ENCODE measurements around the gene MROH2B.

The MROH2B gene

DNA sequence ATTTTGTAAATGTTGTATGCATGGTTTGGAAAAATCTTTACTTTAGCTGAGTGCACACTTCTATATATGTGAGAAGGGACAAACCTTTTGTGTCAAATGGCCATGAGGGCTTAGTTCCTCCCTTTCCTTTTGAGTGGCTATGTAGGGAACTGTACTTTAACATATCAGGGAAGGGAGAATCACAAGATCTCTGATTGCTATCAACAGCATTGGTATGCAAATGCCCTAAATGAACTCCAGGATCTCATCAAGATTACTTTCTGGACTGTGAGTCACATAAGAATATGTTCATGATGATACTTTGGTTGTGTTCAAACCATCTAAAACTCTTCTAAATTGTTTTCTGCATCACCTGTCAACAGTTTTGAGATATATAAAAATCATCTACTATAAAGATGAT, 31.2 kb upstream of the MROH2B start:
- TF ChIP-seq, protein P1, sequence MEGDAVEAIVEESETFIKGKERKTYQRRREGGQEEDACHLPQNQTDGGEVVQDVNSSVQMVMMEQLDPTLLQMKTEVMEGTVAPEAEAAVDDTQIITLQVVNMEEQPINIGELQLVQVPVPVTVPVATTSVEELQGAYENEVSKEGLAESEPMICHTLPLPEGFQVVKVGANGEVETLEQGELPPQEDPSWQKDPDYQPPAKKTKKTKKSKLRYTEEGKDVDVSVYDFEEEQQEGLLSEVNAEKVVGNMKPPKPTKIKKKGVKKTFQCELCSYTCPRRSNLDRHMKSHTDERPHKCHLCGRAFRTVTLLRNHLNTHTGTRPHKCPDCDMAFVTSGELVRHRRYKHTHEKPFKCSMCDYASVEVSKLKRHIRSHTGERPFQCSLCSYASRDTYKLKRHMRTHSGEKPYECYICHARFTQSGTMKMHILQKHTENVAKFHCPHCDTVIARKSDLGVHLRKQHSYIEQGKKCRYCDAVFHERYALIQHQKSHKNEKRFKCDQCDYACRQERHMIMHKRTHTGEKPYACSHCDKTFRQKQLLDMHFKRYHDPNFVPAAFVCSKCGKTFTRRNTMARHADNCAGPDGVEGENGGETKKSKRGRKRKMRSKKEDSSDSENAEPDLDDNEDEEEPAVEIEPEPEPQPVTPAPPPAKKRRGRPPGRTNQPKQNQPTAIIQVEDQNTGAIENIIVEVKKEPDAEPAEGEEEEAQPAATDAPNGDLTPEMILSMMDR (IDR thresholded peaks at IDR 0.05; ENCODE audit: unreplicated experiment in 3 of 3): no peak
- H3K4me1 Mint-ChIP-seq: no peaks in the 10 kb centered on the region
- H3K9me3 Mint-ChIP-seq: peaks cover 2% of the 10 kb centered on the region
- no peak overlapping the region for H3K27ac Mint-ChIP-seq
- H3K4me3 Mint-ChIP-seq: no peak overlapping the region
- H3K27me3 Mint-ChIP-seq (ENCODE audit: low read depth): no peaks in the 10 kb centered on the region
- no peaks in the 10 kb centered on the region for H3K36me3 Mint-ChIP-seq (ENCODE audit: low read depth)

DNA sequence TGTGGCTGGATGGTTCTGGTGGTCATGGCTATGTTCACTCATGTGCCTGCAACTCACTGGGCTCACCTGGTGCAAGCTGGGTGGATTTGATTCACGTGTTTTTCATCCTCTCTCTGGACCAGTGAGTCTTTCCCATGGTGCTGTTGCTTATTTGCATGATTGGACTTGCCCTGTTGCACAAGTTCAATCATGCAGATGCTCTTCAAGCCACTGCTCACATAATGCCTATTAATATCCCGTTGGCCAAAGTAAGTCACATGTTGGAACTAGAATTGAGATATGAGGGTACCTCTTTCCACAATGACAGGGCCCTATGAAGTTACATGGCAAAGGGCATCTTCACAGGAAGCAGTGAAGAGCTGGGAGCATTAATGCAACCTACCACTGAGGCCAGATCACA, 26.5 kb upstream of the MROH2B start:
- no peaks in the 10 kb centered on the region for H3K4me1 Mint-ChIP-seq
- H3K27ac Mint-ChIP-seq: no peak overlapping the region
- H3K9me3 Mint-ChIP-seq: peaks cover 2% of the 10 kb centered on the region
- H3K27me3 Mint-ChIP-seq (ENCODE audit: low read depth): no peaks in the 10 kb centered on the region
- TF ChIP-seq, protein P1 (IDR thresholded peaks at IDR 0.05; ENCODE audit: unreplicated experiment in 3 of 3): no peak
- no peaks in the 10 kb centered on the region for H3K36me3 Mint-ChIP-seq (ENCODE audit: low read depth)
- H3K4me3 Mint-ChIP-seq: no peak overlapping the region

DNA sequence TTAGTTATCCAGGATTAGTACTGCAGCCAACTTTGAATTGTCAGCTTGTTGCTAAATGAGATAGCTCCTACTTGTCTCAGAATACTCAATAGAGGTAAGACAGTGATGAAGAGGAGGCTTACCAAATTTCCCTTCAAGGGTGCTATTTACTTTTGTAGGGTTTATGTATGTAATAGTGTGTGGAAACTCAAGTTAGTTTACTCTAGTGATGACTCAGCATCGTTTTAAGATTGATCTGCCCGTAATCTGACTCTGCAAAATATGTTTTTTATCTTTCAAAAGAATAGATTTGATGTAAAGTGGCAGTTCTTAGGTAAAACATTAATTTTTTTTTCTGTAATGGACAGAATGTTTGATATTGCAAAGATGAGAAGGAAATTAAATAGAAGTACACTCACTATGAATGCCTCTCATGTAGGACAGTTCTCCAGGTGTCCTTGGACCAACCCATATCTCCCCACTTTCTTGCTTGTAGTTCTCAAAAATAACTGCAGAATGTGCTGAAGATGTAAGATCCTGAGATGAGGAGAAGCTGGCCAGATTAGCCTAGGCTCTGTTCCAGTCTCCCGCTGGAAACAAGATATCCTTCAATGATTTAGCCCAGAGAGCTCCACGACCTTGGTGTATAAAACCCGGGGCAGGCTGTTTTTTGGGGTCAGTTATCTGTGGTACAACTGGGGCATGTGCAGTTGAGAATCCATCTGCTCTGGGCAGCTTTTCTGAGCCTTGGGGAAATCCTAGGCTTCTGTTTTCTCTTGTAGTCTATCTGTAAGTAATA, 24.4 kb upstream of the MROH2B start:
- Mint-ChIP-seq H3K4me1 (no peaks in the 10 kb centered on the region), H3K36me3 (ENCODE audit: low read depth) (no peaks in the 10 kb centered on the region), H3K9me3 (peaks cover 11% of the 10 kb centered on the region), H3K27ac (no peak overlapping the region), H3K4me3 (no peak overlapping the region), H3K27me3 (ENCODE audit: low read depth) (no peaks in the 10 kb centered on the region)
- TF ChIP-seq, protein P1 (IDR thresholded peaks at IDR 0.05; ENCODE audit: unreplicated experiment in 3 of 3): no peak

DNA sequence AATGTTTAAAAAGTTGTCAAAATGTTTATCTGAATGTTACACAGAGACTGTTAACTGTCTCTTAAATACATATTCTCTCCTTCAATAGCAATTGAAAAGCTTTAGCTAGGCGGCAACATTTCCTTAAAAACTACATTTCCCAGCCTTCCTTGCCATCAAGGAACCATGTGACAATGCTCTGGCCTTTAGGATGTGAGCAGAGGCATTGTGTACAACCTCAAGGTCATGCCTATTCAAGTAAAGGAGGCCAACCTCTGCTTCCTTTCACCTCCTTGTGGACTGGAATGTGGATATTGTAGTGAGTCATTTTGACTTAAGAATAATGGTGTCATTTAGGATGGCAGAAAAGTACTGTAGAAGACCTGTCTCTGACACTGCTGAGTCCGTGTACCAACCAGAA, 23.7 kb upstream of the MROH2B start:
- Mint-ChIP-seq H3K4me1 (no peaks in the 10 kb centered on the region), H3K9me3 (peaks cover 11% of the 10 kb centered on the region), H3K27ac (no peak overlapping the region), H3K36me3 (ENCODE audit: low read depth) (no peaks in the 10 kb centered on the region), H3K27me3 (ENCODE audit: low read depth) (no peaks in the 10 kb centered on the region), H3K4me3 (no peak overlapping the region)
- TF ChIP-seq, protein P1 (IDR thresholded peaks at IDR 0.05; ENCODE audit: unreplicated experiment in 3 of 3): no peak

DNA sequence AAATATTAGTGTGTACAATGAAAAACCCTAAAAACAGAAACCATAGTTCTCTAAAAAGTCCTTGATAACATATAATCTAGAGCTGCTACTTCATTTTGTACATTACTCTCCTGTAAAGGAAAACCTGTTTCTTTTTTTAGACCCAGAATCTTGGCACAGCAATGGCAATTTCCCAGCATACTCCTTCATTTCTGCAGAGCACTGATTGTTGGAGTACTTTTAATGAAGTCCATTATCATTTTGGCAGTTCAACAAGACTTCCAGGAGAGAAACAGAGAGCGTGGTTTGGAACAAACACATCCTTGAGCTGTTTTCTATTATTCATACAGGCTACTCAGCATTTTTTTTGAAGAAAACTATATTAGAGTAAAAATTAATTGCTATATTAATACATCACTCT, 22.7 kb upstream of the MROH2B start:
- Mint-ChIP-seq H3K4me3 (no peak overlapping the region), H3K27me3 (ENCODE audit: low read depth) (no peaks in the 10 kb centered on the region), H3K9me3 (peaks cover 13% of the 10 kb centered on the region), H3K36me3 (ENCODE audit: low read depth) (no peaks in the 10 kb centered on the region), H3K27ac (no peak overlapping the region), H3K4me1 (no peaks in the 10 kb centered on the region)
- TF ChIP-seq, protein P1 (IDR thresholded peaks at IDR 0.05; ENCODE audit: unreplicated experiment in 3 of 3): no peak

DNA sequence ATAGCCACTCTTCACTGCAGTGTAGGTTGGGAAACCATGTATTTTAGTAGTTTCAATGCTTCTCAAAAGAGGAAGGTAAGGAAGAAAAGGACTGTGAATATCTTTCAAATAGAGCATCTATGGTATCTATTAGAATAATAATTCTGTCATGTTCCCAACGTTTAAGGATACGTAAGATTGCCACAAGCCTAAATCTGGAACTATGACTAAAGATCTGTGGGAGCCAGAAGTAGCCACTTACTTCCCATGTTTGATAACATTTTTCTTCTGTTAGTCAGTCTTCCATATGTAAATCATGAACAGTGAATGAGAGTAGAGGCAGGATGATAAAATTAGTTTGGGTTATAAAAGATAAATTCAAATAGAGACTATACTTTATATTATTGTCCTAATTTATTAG, 16.3 kb upstream of the MROH2B start:
- Mint-ChIP-seq H3K9me3 (peaks cover 9% of the 10 kb centered on the region), H3K36me3 (ENCODE audit: low read depth) (no peaks in the 10 kb centered on the region), H3K4me1 (no peaks in the 10 kb centered on the region), H3K27ac (no peak overlapping the region), H3K27me3 (ENCODE audit: low read depth) (no peaks in the 10 kb centered on the region), H3K4me3 (no peak overlapping the region)
- TF ChIP-seq, protein P1 (IDR thresholded peaks at IDR 0.05; ENCODE audit: unreplicated experiment in 3 of 3): no peak
